Measurements from ENCODE around the gene IRX1.

GRCh38 chr5:3564827-3565518 is 30.7 kb upstream of the IRX1 start:
- TF ChIP-seq RAD21 (IDR thresholded peaks at IDR 0.05) (no peak), REST (IDR thresholded peaks at IDR 0.05) (no peak), FOXA1 (IDR thresholded peaks at IDR 0.05) (no peak), GABPA (IDR thresholded peaks at IDR 0.05 in 1 of 2, conservative IDR thresholded peaks at IDR 0.05 in 1 of 2) (no peak), ATF3 (IDR thresholded peaks at IDR 0.05) (no peak), ZBTB33 (IDR thresholded peaks at IDR 0.05) (no peak)
- TF ChIP-seq, protein P1, sequence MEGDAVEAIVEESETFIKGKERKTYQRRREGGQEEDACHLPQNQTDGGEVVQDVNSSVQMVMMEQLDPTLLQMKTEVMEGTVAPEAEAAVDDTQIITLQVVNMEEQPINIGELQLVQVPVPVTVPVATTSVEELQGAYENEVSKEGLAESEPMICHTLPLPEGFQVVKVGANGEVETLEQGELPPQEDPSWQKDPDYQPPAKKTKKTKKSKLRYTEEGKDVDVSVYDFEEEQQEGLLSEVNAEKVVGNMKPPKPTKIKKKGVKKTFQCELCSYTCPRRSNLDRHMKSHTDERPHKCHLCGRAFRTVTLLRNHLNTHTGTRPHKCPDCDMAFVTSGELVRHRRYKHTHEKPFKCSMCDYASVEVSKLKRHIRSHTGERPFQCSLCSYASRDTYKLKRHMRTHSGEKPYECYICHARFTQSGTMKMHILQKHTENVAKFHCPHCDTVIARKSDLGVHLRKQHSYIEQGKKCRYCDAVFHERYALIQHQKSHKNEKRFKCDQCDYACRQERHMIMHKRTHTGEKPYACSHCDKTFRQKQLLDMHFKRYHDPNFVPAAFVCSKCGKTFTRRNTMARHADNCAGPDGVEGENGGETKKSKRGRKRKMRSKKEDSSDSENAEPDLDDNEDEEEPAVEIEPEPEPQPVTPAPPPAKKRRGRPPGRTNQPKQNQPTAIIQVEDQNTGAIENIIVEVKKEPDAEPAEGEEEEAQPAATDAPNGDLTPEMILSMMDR (IDR thresholded peaks at IDR 0.05; ENCODE audit: low read depth, low read length, missing input control), result no peak
- TF ChIP-seq, protein P2, sequence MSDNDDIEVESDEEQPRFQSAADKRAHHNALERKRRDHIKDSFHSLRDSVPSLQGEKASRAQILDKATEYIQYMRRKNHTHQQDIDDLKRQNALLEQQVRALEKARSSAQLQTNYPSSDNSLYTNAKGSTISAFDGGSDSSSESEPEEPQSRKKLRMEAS (IDR thresholded peaks at IDR 0.05), result no peak
